M059J (cell line): ENCODE measurements around the gene APOF. TPM values are rescaled to one million over a fixed set of nuclear protein-coding genes. Genes with fewer than 3 reads are reported as not detected.
"Not testable (repeated sequence)": the region's sequence is repeated elsewhere in the genome, so short reads cannot be mapped to it uniquely, and the experiment has no call there.

Experiments used
- DNase-seq: peaks from one replicate; pipeline ENCODE4 v3.0.0-alpha.2; 2012; ENCODE audit warnings: low read depth
- total RNA-seq: library from RNA; depleted of rRNA; stranded (reverse); fragments of >200 nt; shearing (Covaris generic); gene quantifications from 2 replicates; pipeline ENCODE4 v1.2.3, GENCODE V29; 2014; rRNA removed

Gene APOF, protein sequence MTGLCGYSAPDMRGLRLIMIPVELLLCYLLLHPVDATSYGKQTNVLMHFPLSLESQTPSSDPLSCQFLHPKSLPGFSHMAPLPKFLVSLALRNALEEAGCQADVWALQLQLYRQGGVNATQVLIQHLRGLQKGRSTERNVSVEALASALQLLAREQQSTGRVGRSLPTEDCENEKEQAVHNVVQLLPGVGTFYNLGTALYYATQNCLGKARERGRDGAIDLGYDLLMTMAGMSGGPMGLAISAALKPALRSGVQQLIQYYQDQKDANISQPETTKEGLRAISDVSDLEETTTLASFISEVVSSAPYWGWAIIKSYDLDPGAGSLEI
- total RNA-seq, result not detected in 2 replicates

DNA sequence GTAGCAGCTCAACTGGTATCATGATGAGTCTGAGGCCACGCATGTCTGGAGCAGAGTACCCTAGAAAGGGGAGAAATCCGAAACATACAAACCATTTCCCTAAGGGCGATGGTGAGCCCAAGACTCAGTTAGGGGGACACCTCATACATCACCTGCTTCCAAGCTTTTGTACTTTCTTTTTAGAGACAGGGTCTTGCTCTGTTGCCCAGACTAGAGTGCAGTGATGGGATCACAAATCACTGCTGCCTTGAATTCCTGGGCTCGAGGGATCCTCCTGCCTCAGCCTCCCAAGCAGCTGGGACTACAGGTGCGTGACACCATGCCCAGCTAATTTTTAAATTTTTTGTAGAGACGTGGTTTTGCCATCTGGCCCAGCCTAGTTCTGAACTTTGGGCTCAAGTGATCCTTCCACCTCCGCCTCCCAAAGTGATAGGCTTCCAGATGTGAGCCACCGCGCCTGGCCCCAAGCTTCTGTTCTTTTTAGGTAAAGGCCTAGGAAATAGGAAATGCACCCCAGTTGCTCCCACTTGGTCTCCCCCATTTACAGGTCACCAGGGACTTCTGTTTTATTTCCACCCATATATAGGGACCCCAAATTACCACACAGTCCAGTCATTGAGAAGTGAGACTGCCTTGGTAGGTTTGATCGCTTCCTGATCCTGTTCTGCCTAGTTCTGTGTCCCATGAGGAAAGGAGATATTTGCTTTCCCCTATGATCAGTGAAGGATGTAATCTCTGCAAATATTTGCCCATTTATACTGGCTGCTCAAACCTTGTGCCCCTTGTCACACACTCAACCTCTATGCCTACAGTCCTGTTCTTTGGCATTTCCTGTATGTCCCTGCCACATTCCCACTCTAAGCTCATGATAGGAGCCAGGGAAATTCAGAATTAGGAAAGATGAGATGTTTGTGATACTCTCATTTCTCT lies at the start of gene APOF:
Gene APOF, minus strand, starts transcription at position 728 of the 930 bp plus-strand sequence. Its CDS starts 112 bp downstream, at position 616.
- no peak for DNase-seq

DNA sequence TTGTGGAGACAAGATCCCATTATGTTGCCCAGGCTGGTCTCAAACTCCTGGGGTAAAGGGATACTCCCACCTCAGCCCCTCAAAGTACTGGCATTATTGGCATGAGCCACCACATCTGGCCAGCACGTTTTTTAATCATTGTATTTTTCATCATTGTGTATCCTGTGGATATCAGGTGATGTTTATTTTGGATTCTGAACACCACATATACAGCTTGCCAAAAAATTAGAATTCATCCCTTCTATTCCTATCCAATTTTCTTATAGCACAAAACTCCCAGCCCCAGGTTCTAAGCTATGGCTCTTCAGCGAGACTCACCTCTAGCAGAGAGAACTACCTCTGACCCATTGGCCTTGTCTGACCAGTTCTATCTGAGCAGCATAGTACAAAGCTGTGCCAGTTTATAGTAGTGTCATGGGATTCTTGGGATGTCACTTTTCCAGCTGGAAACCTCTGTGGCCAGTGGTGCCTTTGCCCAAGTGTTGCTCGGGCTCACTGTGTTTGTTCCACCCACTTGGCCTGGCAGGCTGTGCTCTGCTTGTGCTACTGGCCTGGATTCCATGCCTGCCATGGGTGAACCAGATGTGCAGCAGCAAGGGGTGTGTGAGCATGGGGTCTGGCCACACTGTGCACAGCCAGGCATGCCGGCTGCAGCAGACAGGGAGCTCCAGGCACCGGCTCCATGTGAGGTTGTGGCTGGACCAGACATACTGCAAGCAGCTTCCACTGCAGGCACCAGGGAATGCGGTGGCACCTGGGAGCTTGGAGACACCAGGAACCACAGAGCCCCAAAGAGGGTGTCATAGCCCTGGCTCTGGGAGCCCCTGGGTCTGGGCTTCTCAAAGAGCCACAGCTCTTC lies 49.4 kb upstream of the APOF start:
- no peak for DNase-seq

DNA sequence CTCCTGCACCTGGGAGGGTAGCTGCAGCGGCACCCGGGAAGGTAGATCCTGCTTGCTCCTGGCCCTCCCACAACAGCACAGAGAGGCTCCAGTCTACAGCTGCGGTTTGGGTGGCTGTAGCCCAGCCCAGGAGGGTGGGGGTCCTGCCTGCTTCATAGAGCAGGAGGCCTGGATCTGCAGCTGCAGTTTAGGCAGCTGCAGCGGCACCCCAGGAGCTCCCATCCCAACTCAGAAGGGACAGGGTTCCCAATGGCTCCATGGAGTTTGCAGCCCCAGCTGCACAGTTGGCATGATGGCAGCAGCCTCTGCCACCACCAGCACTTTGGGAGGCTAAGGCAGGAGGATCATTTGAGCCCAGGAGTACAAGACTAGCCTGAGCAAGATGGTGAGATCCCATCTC lies 48.1 kb upstream of the APOF start:
- no peak for DNase-seq

DNA sequence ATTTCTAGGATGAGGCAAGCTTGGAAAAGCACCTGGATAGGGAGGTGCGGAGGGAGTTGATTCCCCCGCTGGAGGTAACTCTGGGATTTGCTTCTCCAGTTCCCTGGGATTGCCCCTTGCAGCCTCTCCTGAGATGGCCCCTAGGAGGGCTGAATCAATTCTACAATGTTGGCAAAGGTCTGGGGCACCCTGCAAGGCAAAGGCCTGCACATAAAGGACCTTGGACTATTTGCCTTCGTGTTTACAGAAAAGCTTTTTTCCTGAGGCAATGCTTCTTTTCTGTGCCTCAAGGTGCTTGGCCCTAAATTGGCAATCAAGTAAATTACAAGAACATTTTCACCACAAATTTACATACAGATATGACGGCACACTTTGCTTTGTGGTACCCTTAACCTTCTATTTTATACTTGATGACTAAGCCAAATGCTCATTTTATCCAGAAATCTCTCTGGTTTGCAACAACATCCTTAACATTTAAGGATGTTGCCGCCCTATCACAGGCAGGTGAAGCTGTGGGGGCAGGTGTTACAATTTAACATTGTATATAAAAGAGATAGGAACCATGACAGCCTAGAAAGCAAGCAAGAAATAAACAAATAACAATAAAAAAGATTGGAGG lies 46.3 kb upstream of the APOF start:
- DNase-seq, result no peak

DNA sequence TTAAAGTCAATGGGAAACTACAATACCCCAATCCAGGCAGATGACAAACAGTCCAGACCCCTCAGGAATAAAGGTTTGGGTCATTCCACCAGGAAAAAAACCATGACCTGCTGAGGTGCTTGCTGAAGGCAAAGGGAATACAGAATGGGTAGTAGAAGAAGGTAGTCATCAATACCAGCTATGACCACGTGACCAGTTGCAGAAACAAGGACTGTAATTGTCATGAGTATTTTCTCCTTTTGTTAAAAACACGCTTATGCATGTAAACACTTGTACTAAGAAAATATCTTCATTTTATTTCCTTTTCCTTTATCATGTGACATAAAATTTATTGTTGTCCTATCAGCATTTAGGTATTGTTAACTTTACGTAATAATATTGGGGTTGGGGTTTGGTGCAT lies 41.6 kb upstream of the APOF start:
- not testable (repeated sequence) for DNase-seq

DNA sequence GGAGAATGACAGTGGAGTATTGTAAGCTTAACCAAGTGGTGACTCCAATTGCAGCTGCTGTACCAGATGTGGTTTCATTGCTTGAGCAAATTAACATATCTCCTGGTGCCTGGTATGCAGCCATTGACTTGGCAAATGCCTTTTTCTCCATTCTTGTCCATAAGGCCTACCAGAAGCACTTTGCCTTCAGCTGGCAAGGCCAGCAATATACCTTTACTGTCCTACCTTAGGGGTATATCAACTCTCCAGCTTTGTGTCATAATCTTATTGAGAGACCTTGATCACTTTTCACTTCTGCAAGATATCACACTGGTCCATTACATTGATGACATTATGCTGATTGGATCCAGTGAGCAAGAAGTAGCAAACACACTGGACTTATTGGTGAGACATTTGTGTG lies 39.0 kb upstream of the APOF start:
- DNase-seq, result not testable (repeated sequence)

DNA sequence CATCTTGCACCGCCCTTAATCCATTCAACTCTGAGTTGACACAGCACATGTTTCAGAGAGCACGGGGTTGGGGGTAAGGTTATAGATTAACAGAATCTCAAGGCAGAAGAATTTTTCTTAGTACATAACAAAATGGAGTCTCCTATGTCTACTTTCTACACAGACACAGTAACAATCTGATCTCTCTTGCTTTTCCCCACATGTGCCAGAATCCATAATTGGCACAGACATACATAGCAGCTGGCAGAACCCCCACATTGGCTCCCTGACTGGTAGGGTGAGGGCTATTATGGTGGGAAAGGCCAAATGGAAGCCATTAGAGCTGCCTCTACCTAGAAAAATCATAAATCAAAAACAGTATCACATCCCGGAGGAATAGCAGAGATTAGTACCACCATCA lies 38.5 kb upstream of the APOF start:
- not testable (repeated sequence) for DNase-seq

DNA sequence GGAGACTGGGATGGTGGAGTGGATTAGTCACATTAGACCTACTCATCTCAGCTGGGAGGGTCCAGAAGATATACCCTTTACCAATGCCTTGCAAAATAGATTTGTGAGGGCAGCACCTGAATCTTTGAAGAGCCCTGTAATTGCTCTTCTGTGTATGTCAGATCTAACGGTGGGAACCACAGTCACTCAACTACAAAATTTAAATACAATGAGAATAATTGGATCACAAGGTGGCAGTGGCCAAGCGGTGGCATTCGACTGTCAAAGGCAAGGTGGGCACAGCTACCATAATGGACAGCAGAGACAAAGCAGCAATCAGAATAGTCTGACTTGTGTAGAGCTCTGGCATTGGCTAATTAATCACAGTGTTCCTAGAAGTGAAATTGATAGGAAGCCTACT lies 36.8 kb upstream of the APOF start:
- not testable (repeated sequence) for DNase-seq

DNA sequence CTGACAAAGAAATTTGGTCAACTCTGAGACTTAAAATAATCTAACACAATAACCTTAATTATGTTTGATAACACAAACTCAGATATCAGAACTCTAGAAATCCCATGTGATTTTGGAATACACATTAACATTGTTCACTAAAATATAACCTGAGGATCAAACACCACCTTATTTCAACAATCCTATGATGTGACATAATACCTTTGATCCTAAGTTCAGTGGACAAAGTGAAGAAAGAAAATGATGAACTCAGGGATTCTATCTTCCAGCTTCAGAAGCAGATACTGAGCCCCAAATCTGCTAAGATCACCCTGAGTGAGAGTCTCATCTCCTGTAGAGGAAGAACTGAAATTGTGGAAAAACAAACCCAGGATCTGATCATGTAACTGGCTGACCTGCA lies 35.7 kb upstream of the APOF start:
- no peak for DNase-seq

DNA sequence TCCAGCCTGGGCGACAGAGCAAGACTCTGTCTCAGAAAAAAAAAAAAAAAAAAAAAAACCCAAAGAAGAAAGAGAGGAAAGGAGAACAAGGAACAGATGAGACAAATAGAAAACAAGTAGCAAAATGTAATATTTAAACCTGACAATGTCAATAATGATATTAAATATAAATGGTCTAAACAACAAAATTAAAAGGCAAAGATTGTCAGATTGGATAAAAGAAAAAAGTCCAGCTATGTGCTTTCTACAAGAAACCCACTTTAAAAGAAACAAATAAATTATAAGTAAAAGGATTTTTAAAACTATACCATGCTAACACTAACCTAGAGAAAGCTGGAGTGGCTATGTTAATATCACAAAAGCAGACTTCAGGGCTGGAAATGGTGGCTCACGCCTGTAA lies 29.7 kb upstream of the APOF start:
- DNase-seq, result no peak

DNA sequence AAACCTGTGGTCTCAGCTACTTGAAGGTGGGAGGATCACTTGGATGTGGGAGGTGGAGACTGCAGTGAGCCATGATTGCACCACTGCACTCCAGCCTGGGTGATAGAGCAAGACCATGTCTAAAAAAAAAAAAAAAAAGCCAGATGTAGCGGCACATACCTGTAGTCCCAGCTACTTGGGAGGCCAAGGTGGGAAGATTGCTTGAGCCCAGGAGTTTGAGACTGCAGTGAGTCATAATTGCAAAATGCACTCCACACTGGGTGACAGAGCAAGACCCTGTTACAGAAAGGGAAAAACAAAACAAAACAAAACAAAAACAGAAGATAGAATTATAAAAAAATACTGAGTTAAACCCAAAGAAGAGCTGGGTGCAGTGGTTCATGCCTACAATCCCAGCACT lies 29.1 kb upstream of the APOF start:
- DNase-seq, result no peak

DNA sequence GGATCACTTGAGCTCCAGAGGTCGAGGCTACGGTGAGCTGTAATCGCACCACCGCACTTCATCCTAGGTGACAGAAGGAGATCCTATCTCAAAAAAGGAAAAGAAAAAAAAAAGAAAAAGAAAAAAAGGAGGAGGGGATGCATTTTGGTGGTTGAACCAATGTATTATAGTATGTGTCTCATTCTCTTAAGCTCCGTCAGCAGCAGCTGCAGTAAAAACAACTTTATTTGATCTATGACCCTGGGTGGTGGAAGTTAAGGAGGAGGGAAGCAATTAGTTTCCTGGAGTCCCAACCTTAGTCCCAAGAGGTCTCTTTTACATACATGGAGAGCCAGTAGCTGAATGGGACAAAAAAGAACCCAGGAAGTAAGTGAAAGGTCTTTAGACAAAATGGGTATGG lies 26.8 kb upstream of the APOF start:
- no peak for DNase-seq

DNA sequence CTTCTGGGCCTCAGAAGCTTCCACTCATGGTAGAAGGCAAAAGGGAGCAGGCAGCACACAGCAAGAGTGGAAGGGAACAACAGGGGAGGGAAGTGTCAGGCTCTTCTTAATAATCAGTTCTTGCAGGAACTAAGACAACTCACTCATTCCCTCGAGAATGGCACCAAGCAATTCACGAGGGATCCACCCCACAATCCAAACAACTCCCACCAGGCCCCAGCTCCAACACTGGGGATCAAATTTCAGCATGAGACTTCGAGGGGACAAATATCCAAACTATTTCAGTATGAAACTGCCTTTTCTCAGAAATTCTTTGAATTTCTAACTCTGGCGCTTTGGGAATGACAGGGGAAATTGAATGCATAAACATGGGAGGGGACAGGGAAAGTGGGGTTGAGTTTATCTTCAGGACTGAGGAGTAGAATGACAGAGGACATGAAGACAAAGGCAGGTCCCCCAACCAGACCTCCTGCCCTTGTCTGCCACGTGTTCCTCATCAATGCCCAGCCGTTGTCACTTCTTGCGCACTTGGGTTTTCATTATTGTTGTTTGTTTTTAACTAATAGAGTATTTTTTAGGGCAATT lies 24.6 kb upstream of the APOF start:
- peak; percentile 3 for DNase-seq

DNA sequence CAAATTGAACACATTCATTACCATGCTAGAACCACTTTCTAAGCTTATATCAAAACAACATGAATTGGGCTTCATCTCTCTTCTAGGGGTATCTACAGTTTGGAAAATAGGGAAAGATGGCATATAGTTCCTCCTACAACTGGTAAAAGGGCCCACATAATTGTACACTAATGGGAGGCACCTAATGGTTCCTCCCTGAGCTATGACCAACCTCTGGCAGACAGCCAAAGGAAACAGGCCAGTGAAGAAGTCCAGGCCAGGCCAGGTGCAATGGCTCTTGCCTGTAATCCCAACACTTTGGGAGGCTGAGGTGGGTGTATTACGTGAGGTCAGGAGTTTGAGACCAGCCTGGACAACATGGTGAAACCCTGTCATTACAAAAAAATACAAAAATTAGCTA lies 23.2 kb upstream of the APOF start:
- DNase-seq, result peak; percentile 46

DNA sequence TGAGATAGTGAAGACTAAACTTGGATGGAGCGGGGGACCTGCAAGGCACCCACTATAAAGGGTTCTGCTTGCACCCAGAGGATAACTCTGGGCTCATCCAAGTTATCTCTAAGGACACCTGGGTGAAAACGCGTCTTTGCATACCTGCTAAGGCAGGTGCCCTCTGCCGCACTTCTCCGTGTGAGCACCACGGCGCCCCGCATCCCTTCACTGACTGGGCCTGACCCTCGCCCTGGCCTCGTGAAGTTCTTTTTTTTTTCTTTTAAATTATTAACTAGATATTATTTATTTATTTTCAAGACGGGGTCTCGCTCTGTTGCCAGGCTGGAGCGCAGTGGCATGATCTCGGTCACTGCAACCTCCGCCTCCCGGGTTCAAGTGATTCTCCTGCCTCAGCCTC lies 20.0 kb upstream of the APOF start:
- no peak for DNase-seq

DNA sequence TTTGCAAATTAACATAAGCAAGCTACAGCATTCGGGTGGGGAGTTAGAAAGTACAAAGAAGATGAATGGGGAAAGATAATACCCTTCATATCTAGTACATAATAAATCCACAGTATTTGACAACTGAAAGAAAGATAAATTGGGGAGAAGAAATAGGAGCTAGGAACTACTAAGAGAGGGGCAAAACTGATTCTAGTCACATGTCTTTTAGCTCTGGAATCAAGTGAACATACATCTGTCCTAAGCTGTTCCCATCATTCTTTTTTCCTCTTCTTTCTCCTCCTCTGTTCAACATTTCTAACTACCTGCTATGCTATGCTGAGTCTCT lies 15.3 kb upstream of the APOF start:
- no peak for DNase-seq

DNA sequence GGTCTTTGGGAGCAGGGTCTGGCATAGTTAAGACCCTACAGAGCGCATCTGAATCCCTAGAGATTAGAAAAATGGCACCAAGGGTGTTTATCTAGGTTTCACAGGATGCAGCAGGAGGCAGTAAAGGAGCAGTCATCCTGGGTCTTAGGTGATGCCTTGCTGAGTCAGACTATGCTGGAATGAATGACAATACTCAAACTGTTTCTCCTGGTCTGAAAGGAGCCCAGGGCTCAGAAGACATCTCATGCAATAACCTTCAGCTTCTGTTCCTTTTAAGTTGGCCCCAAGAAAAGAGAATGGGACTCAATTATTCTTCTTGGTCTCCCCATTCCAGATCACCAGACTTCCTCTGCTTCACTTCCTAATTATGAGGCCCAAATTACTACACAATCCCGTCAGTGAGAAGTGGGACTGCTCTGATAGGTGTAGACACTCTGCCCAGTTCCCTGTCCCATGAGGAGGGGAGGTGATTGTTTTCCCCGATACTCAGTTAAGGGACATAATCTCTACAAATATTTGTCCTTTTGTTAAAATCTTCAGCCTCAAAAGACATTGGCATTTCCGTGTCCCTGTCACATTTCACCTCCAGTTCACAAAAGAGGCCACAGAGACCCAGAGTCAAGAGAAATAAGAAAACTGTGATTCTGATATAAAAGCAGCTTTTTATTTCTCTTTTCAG lies 14.8 kb upstream of the APOF start:
- DNase-seq, result peak; percentile 63

DNA sequence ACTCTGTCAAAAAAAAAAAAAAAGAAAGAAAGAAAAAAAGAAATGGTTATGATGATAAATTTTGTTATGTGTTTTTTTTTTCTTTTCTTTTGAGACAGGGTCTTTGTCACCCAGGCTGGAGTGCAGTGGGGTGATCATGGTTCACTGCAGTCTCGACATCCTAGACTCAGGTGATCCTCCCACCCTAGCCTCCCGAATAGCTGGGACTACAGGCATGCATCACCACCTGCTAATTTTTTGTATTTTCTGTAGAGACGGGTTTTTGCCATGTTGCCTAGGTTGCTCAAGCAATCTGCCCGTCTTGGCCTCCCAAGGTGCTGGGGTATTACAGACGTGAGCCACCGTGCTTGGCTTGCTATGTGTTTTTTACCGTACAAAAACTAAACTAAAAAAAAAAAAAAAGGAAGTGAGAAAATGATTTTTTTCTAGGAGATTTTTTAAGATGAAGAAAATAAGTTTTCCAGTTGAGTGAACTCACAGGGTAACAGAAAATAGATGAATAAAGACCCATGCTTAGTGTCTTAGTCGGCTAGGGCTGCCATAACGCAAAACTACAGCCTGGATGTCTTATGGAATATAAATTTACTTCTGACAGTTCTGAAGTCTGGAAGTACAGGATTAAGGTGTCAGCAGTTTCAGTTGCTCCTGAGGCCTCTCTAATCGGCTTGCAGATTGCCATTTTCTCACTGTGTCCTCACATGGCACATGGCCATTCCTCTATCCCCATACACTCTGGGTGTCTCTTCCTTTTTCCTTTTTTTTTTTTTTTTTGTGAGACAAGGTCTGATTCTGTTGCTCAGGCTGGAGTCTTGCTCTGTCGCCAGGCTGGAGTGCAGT lies 13.2 kb upstream of the APOF start:
- DNase-seq, result no peak

DNA sequence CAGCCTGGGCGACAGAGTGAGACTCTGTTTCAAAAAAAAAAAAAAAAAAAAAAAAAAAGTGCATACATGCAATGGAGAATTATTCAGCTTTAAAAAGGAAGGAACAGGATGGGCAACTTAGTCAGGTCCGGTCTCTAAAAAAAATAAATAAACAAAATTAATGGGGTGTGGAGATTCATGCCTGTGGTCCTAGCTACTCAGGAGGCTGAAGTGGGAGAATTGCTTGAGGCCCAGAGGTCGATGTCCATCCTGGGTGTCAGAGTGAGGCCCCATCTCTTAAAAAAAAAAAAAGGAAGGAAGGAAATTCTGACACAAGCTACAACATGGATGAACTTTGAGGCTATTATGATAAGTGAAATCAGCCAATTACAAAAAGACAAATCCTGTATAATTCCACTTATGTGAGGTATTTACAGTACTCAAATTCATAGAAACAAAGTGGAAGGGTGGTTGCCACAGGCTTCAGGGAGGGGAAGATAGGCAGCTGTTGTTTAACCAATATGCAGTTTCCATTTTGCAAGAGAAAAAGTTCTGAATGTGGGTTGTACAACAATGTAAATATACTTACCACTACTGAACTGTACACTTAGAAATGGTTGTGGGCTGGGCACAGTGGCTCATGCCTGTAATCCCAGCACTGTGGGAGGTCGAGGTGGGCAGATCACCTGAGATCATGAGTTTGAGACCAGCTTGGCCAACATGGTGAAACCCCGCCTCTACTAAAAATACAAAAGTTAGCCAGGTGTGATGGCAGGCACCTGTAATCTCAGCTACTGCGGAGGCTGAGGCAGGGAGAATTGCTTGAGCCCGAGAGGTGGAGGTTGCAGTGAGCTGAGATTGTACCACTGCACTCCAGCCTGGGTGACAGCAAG lies 12.3 kb upstream of the APOF start:
- DNase-seq, result peak; percentile 44
